Right renal pelvis (tissue), 4 donors: ENCODE measurements around the gene TCOF1. TPM values are rescaled to one million over a fixed set of nuclear protein-coding genes. Genes with fewer than 3 reads are reported as not detected.

Experiments
- DNase-seq, 4 donors: peaks; one replicate each; pipeline ENCODE4 v3.0.0-alpha.2; 2013; ENCODE audit warnings: low read depth in 4 of 4, low spot score in 3 of 4, missing footprints in 1 of 4
- polyA plus RNA-seq, 4 donors: library from polyadenylated mRNA; unstranded; fragments of 120-200 nt; gene quantifications; one replicate each; pipeline ENCODE4 v1.2.1, GENCODE V29; 2013; ENCODE audit not compliant: insufficient read length in 4 of 4

Gene TCOF1
- polyA plus RNA-seq, 4 donors: 27.7 to 32.8 (median 30.2) TPM

GRCh38 chr5:150323819-150324218 is 33.7 kb upstream of the TCOF1 start:
- DNase-seq: no peak

- DNase-seq: no peak
These were observed 32.1 kb upstream of the TCOF1 start for GRCh38 chr5:150325426-150325825.

- no peak for DNase-seq
These were observed 30.8 kb upstream of the TCOF1 start for GRCh38 chr5:150326707-150327106.

GRCh38 chr5:150327139-150327538 is 30.4 kb upstream of the TCOF1 start:
- no peak for DNase-seq

- DNase-seq: no peak
These were observed 29.0 kb upstream of the TCOF1 start for GRCh38 chr5:150328515-150328914.

GRCh38 chr5:150329038-150329437 is 28.5 kb upstream of the TCOF1 start:
- no peak for DNase-seq

- DNase-seq: no peak
These were observed 27.3 kb upstream of the TCOF1 start for GRCh38 chr5:150329881-150330876.

- no peak for DNase-seq
These were observed 24.1 kb upstream of the TCOF1 start for GRCh38 chr5:150333400-150333799.

- DNase-seq: no peak
These were observed 21.7 kb upstream of the TCOF1 start for GRCh38 chr5:150335778-150336177.

- DNase-seq: no peak
These were observed 19.0 kb upstream of the TCOF1 start for GRCh38 chr5:150338546-150338945.

GRCh38 chr5:150339165-150339564 is 18.3 kb upstream of the TCOF1 start:
- DNase-seq: no peak

- no peak for DNase-seq
These were observed 17.7 kb upstream of the TCOF1 start for GRCh38 chr5:150339841-150340240.

- DNase-seq: no peak
These were observed 16.8 kb upstream of the TCOF1 start for GRCh38 chr5:150340614-150341255.

- DNase-seq: no peak
These were observed 16.2 kb upstream of the TCOF1 start for GRCh38 chr5:150341331-150341730.

GRCh38 chr5:150341989-150342388 is 15.5 kb upstream of the TCOF1 start:
- DNase-seq: no peak

- no peak for DNase-seq
These were observed 14.9 kb upstream of the TCOF1 start for GRCh38 chr5:150342583-150342982.

- DNase-seq: no peak
These were observed 13.4 kb upstream of the TCOF1 start for GRCh38 chr5:150343994-150344631.

- DNase-seq: no peak
These were observed 11.8 kb upstream of the TCOF1 start for GRCh38 chr5:150345716-150346115.

- DNase-seq: no peak
These were observed 10.9 kb upstream of the TCOF1 start for GRCh38 chr5:150346592-150346991.

GRCh38 chr5:150347003-150347402 is 10.5 kb upstream of the TCOF1 start:
- no peak for DNase-seq

GRCh38 chr5:150347451-150347850 is 10.0 kb upstream of the TCOF1 start:
- no peak for DNase-seq
